Natural killer cell treated with Interleukin-12 subunit alpha and Interleukin-12 subunit beta and Interleukin-15 and Interleukin-18, amount 100 ng/mL, for 72 hours (primary cell): Measurements from ENCODE around the gene DDI2. TPM values are rescaled to one million over a fixed set of nuclear protein-coding genes. Genes with fewer than 3 reads are reported as not detected.
A peak's percentile ranks its signal among the peaks of the same experiment; 100 is the strongest.
"Not testable (repeated sequence)": the region's sequence is repeated elsewhere in the genome, so short reads cannot be mapped to it uniquely, and the experiment has no call there.

Experiments
- ATAC-seq, 2 donors: fragments of 150-1000 bp; cut with Tn5 transposase in 1 of 2; sonication (Bioruptor Pico), chemical (Tn5 transposase) in 1 of 2; 2 replicates each; pipeline ENCODE4 v1.10.0; 2021
- DNase-seq: peaks from one replicate; pipeline ENCODE4 v3.0.0; 2022; ENCODE audit warnings: low spot score
- H3K27ac Mint-ChIP-seq, 2 donors: 1 replicate in 1 of 2; 2 replicates in 1 of 2; pipeline ENCODE4 v1.8.0; 2022; ENCODE audit warnings: mixed read lengths in 2 of 2, mild to moderate bottlenecking in 1 of 2, moderate library complexity in 1 of 2
- H3K27me3 Mint-ChIP-seq, 2 donors: 1 replicate in 1 of 2; 2 replicates in 1 of 2; pipeline ENCODE4 v1.8.0; 2022; ENCODE audit warnings: mixed read lengths in 2 of 2
- H3K36me3 Mint-ChIP-seq: one replicate; pipeline ENCODE4 v1.8.0; 2022; ENCODE audit warnings: mixed read lengths
- H3K4me1 Mint-ChIP-seq, 2 donors: 1 replicate in 1 of 2; 2 replicates in 1 of 2; pipeline ENCODE4 v1.8.0; 2022; ENCODE audit warnings: low read depth in 2 of 2, mixed read lengths in 2 of 2, mild to moderate bottlenecking in 1 of 2
- H3K4me3 Mint-ChIP-seq: one replicate; pipeline ENCODE4 v1.8.0; 2022; ENCODE audit warnings: mixed read lengths
- H3K9me3 Mint-ChIP-seq: 2 replicates; pipeline ENCODE4 v1.8.0; 2022; ENCODE audit warnings: mixed read lengths
- total RNA-seq, 2 donors: library from RNA; stranded (reverse); gene quantifications; one replicate each; pipeline ENCODE4 v1.2.3, GENCODE V29; 2022

DDI2 gene
- total RNA-seq, 2 donors from 2014 or later = 35.0 to 55.4 TPM

- H3K36me3 Mint-ChIP-seq = peaks cover 29% of the 10 kb centered on the region
- H3K9me3 Mint-ChIP-seq = no peaks in the 10 kb centered on the region
- H3K27ac Mint-ChIP-seq = no peak overlapping the region
- ATAC-seq (no peak), DNase-seq (no peak)
- H3K4me1 Mint-ChIP-seq = no peaks in the 10 kb centered on the region
- no peak overlapping the region for H3K4me3 Mint-ChIP-seq
- no peaks in the 10 kb centered on the region for H3K27me3 Mint-ChIP-seq
Observed at GRCh38 chr1:15633756-15634420, 16.6 kb downstream of the DDI2 start.

DNA sequence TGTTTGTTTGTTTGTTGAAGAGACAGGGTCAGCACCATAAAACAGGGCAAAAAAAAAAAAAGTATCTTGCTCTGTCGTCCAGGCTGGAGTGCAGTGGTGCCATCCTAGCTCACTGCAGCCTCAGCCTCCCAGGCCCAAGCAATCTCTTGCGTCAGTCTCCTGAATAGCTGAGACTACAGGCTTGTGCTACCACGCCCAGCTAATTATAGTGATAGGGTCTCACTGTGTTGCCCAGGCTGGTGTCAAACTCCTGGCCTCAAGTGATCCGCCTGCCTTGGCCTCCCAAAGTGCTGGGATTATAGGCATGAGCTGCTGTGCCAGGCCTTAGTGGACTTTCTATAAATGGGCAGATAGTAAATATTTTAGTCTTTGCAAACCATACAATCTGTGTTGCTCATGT is 19.2 kb downstream of the DDI2 start:
- peaks cover 4 to 8% of the 10 kb centered on the region in 2 donors for H3K4me1 Mint-ChIP-seq
- no peak for ATAC-seq
- H3K4me3 Mint-ChIP-seq = no peak overlapping the region
- no peak overlapping the region for H3K27ac Mint-ChIP-seq
- H3K36me3 Mint-ChIP-seq = peaks cover 23% of the 10 kb centered on the region
- no peaks in the 10 kb centered on the region for H3K27me3 Mint-ChIP-seq
- no peak for DNase-seq
- H3K9me3 Mint-ChIP-seq = no peaks in the 10 kb centered on the region

- H3K27me3 Mint-ChIP-seq = no peaks in the 10 kb centered on the region
- no peak overlapping the region for H3K4me3 Mint-ChIP-seq
- DNase-seq (no peak), ATAC-seq (no peak)
- H3K27ac Mint-ChIP-seq = no peak overlapping the region
- peaks cover 23% of the 10 kb centered on the region for H3K36me3 Mint-ChIP-seq
- peaks cover 4 to 8% of the 10 kb centered on the region in 2 donors for H3K4me1 Mint-ChIP-seq
- H3K9me3 Mint-ChIP-seq = no peaks in the 10 kb centered on the region
Observed at GRCh38 chr1:15637826-15638225, 20.6 kb downstream of the DDI2 start.

DNA sequence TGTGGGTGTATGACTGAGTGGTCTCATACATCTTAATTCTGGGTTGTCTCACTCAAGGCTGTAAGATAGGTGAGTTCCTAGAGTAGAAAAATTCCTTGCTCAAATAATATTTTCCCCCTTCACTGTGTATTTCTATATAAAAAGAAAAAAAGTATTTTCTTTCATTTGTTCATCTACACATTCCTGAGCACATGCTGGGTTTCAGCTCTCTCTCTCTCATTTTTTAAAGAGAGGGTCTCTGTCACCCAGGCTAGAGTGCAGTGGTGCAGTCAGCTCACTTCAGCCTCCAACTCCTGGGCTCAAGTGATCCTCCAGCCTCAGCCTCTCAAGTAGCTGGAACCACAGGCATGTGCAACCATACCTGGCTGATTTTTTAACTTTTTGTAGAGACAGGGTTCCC is 22.0 kb downstream of the DDI2 start:
- ATAC-seq (no peak), DNase-seq (no peak)
- H3K36me3 Mint-ChIP-seq = peaks cover 29% of the 10 kb centered on the region
- peaks cover 4 to 8% of the 10 kb centered on the region in 2 donors for H3K4me1 Mint-ChIP-seq
- no peak overlapping the region for H3K4me3 Mint-ChIP-seq
- H3K9me3 Mint-ChIP-seq = no peaks in the 10 kb centered on the region
- no peaks in the 10 kb centered on the region for H3K27me3 Mint-ChIP-seq
- no peak overlapping the region for H3K27ac Mint-ChIP-seq

- DNase-seq (no peak), ATAC-seq (no peak)
- Mint-ChIP-seq H3K36me3 (peaks cover 24% of the 10 kb centered on the region), H3K4me3 (no peak overlapping the region), H3K27ac (peak overlapping the region in 1 of 2 donors; percentile 10), H3K27me3 (no peaks in the 10 kb centered on the region), H3K4me1 (peaks cover 4 to 8% of the 10 kb centered on the region in 2 donors), H3K9me3 (no peaks in the 10 kb centered on the region)
Observed at GRCh38 chr1:15639931-15640330, 22.7 kb downstream of the DDI2 start.

DNA sequence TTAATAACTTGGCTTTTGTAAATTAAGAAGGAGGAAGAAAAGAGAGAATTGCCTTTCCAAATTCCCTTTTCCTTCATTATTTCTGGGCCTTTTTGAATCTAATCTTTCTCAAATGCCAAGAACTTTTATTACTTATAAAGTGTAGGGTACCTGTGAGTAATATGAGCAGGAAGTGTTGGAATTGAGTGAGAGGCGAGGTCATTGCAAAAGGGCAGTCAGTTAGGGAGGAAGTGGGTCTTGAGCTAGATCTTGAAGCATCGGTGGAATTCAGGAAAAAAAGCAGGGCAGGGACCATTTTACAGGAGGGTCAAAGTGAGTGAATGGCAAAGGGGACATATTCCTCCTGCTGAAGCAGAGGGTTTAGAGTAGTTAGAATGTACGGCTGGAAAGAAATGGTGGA is 23.4 kb downstream of the DDI2 start:
- peaks cover 30% of the 10 kb centered on the region for H3K36me3 Mint-ChIP-seq
- no peak for DNase-seq
- no peak for ATAC-seq
- H3K4me3 Mint-ChIP-seq = no peak overlapping the region
- H3K9me3 Mint-ChIP-seq = no peaks in the 10 kb centered on the region
- H3K27me3 Mint-ChIP-seq = no peaks in the 10 kb centered on the region
- peak overlapping the region in 1 of 2 donors; percentile 10 for H3K27ac Mint-ChIP-seq
- peaks cover 4 to 8% of the 10 kb centered on the region in 2 donors for H3K4me1 Mint-ChIP-seq

GRCh38 chr1:15649937-15650336 is 32.7 kb downstream of the DDI2 start:
- H3K27me3 Mint-ChIP-seq = no peaks in the 10 kb centered on the region
- no peak overlapping the region for H3K4me3 Mint-ChIP-seq
- H3K36me3 Mint-ChIP-seq = peaks cover 18% of the 10 kb centered on the region
- DNase-seq = no peak
- ATAC-seq = no peak
- no peaks in the 10 kb centered on the region for H3K9me3 Mint-ChIP-seq
- H3K4me1 Mint-ChIP-seq = peaks cover 0 to 3% of the 10 kb centered on the region in 2 donors
- no peak overlapping the region for H3K27ac Mint-ChIP-seq

- no peak for DNase-seq
- ATAC-seq = no peak
- H3K27me3 Mint-ChIP-seq = no peaks in the 10 kb centered on the region
- H3K27ac Mint-ChIP-seq = no peak overlapping the region
- H3K4me1 Mint-ChIP-seq = peaks cover 0 to 3% of the 10 kb centered on the region in 2 donors
- no peaks in the 10 kb centered on the region for H3K9me3 Mint-ChIP-seq
- H3K4me3 Mint-ChIP-seq = no peak overlapping the region
- peaks cover 13% of the 10 kb centered on the region for H3K36me3 Mint-ChIP-seq
Observed at GRCh38 chr1:15650433-15650832, 33.2 kb downstream of the DDI2 start.

- H3K4me3 Mint-ChIP-seq, H3K27me3 Mint-ChIP-seq, ATAC-seq, DNase-seq, H3K4me1 Mint-ChIP-seq, H3K27ac Mint-ChIP-seq, H3K9me3 Mint-ChIP-seq: not testable (repeated sequence)
- peaks cover 12% of the 10 kb centered on the region for H3K36me3 Mint-ChIP-seq
Observed at GRCh38 chr1:15652130-15652529, 34.9 kb downstream of the DDI2 start.

GRCh38 chr1:15654091-15654690 is 36.9 kb downstream of the DDI2 start:
- Mint-ChIP-seq H3K36me3 (peaks cover 8% of the 10 kb centered on the region), H3K4me1 (no peaks in the 10 kb centered on the region), H3K9me3 (no peaks in the 10 kb centered on the region), H3K27me3 (no peaks in the 10 kb centered on the region), H3K4me3 (no peak overlapping the region), H3K27ac (no peak overlapping the region)
- no peak for DNase-seq
- no peak for ATAC-seq

- Mint-ChIP-seq H3K4me1 (no peaks in the 10 kb centered on the region), H3K4me3 (no peak overlapping the region), H3K36me3 (peaks cover 17% of the 10 kb centered on the region), H3K9me3 (no peaks in the 10 kb centered on the region), H3K27ac (no peak overlapping the region), H3K27me3 (no peaks in the 10 kb centered on the region)
- ATAC-seq (no peak), DNase-seq (no peak)
Observed at GRCh38 chr1:15656464-15656863, 39.2 kb downstream of the DDI2 start.

DNA sequence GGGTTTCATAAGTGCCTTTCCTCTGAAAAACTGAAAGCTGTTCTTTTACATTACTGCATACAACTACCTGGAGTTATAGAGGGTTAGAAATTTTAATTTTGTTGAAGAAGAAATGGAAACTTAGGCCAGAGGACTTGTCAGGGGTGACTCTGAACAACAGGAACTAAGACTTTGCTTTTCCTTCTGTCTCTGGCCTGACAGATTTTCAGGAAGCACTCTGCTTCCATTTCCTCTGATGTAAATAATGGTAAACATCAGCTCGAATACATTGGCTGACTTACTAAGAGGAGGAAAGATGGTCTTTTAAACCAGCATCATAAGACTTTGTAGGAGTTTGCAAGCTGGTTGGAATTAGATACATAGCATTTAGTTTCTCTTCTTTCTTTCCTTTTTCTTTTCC is 39.8 kb downstream of the DDI2 start:
- Mint-ChIP-seq H3K4me1 (no peaks in the 10 kb centered on the region), H3K27me3 (no peaks in the 10 kb centered on the region), H3K36me3 (peaks cover 23% of the 10 kb centered on the region), H3K4me3 (no peak overlapping the region), H3K9me3 (no peaks in the 10 kb centered on the region), H3K27ac (no peak overlapping the region)
- ATAC-seq (no peak), DNase-seq (no peak)

DNA sequence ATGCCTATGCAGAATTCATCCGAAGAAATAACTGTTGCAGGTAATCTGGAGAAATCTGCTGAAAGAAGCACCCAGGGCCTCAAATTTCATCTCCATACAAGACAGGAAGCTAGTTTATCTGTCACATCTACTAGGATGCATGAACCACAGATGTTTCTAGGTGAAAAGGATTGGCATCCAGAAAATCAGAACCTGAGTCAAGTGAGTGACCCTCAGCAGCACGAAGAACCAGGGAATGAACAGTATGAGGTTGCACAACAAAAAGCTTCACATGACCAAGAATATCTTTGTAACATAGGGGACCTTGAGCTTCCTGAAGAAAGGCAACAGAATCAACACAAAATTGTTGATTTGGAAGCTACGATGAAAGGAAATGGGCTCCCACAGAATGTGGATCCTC is 42.9 kb downstream of the DDI2 start:
- DNase-seq (no peak), ATAC-seq (no peak)
- Mint-ChIP-seq H3K36me3 (peaks cover 26% of the 10 kb centered on the region), H3K9me3 (no peaks in the 10 kb centered on the region), H3K27me3 (no peaks in the 10 kb centered on the region), H3K4me1 (no peaks in the 10 kb centered on the region), H3K27ac (no peak overlapping the region), H3K4me3 (no peak overlapping the region)

GRCh38 chr1:15662477-15662876 is 45.2 kb downstream of the DDI2 start:
- DNase-seq (no peak), ATAC-seq (no peak)
- Mint-ChIP-seq H3K4me1 (peaks cover 0 to 2% of the 10 kb centered on the region in 2 donors), H3K36me3 (peaks cover 26% of the 10 kb centered on the region), H3K27me3 (no peaks in the 10 kb centered on the region), H3K9me3 (no peaks in the 10 kb centered on the region), H3K27ac (no peak overlapping the region), H3K4me3 (no peak overlapping the region)

DNA sequence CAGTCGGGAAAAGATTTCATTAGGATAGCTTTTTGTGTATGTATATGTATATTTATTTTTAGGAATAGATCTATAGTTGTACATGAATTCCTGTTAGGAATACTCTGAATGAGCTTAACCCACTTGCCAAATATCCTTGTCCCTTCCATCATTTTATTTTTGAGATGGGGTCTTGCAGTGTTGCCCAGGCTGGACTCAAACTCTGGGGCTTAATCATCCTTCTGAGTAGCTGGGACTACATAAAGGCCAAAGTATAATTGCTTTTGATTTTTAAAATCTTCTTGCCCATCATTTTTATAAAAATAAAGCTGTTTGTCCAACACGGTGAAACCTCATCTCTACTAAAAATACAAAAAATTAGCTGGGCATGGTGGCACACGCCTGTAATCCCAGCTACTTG is 46.7 kb downstream of the DDI2 start:
- Mint-ChIP-seq H3K9me3 (no peaks in the 10 kb centered on the region), H3K4me3 (no peak overlapping the region), H3K4me1 (peaks cover 0 to 2% of the 10 kb centered on the region in 2 donors), H3K36me3 (peaks cover 26% of the 10 kb centered on the region), H3K27me3 (no peaks in the 10 kb centered on the region), H3K27ac (no peak overlapping the region)
- no peak for ATAC-seq
- DNase-seq = no peak
